Retina (tissue), 1 donor: ENCODE data around the gene GP2.
"Not testable (repeated sequence)": the region's sequence is repeated elsewhere in the genome, so short reads cannot be mapped to it uniquely, and the experiment has no call there.

Experiments
- DNase-seq: peaks from one replicate; pipeline ENCODE4 v3.0.0-alpha.2; 2016

Gene GP2

DNA sequence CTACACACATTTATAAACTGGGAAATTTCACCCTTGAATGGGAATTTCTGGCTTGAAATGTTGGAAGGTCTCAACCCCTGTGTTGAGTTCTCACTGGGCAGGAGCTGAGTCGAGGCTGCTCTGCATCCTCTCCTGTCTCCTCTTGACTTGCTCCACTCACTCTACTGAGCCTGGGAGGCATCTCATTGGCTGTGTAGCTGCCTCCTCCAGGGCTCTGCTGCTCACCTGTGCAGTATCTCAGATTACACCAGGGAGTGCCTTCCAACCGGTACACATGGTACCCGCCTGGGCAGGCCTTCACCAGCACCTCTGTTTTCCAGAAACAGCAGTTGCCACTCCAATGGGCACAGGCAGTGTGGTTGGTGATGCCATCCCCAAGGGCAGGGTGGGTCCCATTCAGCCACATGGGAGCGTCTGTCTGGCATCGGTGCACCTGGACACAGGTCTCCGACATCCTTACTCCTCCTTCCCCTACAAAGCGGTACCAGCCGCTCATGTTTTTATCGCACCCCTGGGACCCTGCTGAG is 3.7 kb downstream of the GP2 start:
- no peak for DNase-seq

DNA sequence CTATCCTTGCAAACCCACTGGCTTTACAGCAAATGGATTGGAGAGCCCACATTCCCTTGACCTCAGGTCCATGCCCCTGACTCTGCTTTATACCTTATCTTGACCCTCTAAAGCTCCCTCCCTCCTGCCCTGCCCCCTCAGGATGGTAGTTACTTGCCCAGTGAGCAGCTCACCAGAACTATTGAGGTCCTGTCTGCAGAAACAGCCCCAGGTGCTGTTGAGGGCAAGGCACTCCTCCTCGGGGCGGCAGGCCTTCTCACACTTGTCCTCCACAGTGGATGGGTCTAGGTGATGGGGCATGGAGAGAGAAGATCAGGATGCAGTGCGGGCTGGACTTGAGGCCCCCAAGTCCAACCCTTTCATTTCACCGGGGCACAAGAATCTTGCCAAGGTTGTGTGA is 4.6 kb downstream of the GP2 start:
- DNase-seq = no peak

DNA sequence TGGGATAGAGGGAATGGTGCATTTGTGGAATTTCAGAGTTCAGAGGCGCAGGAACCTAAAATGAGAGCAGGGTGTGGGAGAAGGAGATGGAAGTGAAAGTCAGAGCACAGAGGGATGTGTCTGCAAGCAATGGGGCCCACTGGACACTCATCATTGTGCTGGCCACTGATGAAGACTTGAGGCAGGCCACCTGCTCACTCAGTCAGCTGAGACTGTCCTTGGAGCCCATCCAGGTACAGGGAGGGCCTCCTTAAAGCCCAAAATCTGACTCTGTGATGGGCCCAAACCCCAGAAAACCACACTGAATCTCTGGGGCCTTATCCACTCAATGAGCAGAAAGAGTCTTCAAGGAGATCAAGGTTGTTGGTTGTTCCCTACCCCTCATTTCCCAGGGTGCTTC is 5.6 kb downstream of the GP2 start:
- DNase-seq = no peak

DNA sequence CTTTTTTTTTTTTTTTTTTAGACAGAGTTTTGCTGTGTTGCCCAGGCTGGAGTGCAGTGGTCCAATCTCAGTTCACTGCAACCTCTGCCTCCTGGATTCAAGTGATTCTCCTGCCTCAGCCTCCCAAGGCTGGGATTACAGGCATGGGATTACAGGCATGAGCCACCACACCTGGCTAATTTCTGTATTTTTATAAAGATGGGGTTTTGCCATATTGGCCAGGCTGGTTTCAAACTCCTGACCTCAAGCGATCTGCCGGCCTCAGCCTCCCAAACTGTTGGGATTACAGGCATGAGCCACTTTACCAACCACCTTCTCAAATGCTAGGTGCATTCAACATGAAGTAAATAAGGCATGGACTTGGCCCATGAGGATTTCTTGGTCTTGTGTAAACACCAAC is 6.3 kb downstream of the GP2 start:
- DNase-seq = not testable (repeated sequence)

DNA sequence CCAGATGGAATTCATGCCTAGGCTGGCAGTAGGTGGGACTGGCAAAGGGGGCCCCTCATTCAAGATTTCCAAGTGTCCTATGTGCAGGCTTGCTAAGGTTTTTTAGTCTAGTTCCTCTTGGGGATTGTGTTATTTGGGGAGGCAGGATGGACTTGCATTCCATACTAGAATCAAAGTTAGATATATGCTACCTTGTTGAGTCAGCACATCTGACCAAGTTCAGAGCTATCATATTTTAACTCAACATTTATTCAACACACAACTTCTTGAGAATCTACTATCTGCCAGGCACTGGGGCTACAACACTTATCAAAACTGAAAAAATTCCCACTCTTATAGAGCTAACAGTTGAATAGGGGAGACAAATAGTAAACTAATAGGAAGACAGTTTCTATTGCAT is 6.7 kb downstream of the GP2 start:
- no peak for DNase-seq

DNA sequence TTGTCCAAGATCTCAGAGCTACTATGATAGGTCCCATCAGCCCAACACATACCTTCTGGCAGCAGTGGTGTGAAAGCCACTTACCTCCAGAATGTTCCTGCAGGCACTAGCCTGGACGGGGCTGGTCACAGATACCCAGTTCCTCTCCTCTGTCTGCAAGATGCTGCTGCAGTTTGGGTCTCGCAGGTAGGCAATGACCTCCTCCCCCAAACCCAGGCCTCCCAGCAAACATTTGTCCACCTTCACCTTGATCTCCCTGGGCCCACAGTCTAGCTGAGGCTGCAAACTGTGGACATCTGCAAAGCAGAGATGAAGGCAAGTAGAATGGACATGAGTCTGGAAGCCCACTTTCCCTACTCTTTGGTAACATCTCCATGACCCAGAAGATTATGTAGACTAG is 7.1 kb downstream of the GP2 start:
- DNase-seq = no peak

DNA sequence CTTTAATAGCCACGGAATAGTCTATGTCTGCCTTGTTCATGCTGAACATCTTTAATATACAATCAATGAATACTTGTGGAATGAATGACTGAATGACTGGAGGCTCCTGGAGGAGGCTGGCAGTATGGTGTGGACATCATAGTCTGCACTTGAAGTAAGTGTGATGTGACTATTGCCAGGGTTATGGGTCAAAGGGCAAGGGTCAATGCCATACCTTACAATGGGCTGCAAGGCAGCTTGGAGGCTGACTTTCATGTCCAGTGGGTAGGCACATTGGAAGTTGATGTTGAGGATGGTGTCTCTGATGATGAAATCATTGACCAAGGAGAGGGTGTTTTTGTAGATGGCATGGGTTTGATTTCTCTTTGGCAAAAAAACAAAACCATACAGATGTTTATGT is 7.9 kb downstream of the GP2 start:
- no peak for DNase-seq

DNA sequence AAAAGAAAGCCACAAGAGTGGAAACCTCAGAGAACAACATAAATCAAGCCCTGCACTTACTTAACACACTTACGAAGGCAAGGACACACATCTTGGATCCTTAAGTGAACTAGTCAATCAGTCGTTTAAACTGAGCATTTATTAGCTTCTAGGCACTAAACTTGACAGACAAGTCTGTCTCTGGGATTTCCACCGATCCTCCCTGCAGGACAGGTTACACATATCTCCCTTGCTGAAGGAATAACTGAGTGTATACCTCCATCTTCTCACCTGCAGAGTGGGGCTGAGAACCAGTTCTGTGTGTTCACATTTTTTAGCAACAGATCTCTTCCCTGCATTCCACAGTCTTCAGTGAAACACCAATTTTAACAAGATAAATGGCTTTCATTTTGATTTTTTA is 8.9 kb downstream of the GP2 start:
- DNase-seq = no peak

DNA sequence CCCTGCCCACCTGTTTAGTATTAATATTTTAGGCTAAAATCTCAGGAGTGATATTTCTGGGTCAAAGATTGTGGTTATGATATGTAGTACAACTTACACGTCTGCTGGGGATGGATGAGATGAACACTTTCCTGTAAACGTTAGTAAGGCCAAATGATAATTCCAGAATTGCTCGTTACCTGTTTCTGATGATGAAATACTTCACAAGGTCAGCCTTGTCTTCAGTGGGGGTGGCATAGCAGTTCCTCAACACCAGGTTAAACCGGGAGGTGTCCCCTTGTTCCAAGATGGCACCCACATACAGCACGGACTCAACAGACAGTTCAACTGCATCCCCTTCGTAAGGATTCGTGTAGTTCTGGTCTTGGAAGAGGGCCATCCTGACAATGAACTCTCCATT is 9.3 kb downstream of the GP2 start:
- no peak for DNase-seq

DNA sequence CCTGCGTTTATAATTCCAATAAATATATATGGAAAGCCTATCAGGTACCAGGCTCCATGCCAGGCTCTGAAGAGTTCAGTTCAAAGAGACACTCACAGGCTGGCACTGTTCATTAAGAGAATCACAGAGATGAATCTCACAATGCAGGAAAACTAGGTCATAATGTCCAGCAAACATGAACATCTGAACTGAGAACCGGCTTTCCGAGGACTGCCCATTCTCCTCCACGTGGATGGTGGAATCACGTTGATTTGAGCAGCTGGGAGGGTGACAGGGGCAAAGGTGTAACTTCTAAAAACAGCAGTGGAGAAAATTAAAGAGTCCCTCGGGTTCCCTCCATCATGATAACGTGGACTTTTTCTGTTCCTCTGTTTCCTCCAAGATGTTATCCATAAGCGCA is 10.2 kb downstream of the GP2 start:
- no peak for DNase-seq

DNA sequence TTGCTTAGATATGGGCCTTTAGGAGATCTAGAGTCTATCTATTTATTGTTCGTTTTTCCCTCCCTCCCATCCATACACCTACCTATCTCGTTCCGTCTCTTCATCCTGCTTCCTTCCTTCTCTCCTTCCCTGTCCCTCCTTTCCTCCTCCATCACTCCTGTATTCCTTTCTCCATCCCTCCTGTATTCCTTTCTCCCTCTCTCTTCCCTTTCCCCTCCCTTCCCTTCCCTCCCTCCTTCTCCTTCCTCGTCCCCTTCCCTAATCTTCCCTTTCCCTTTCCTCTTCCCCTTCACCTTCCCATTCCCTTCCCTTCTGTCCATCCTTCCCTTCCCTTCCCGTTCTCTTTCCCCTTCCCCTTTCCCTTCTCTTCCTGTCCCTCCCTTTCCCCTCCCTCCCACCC is 10.6 kb downstream of the GP2 start:
- DNase-seq = no peak

DNA sequence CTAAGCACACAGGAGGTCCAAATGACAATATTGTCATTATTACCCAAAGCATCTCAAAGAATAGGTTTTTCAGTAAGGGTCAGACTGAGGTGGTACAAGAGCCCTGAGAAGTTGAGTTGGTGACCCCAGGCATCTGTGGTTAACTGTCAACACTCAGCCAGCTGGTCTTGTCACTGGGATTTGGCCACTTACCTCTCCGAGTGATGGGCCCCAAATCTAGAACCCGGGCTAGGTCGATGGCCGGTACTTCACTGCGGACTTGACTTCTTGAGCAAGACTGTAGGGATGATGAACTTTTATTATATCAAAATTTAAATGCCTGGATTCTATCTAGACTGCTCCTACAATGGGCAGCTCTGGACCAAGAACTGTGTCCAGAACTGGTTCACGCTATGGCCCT is 11.5 kb downstream of the GP2 start:
- DNase-seq = no peak

DNA sequence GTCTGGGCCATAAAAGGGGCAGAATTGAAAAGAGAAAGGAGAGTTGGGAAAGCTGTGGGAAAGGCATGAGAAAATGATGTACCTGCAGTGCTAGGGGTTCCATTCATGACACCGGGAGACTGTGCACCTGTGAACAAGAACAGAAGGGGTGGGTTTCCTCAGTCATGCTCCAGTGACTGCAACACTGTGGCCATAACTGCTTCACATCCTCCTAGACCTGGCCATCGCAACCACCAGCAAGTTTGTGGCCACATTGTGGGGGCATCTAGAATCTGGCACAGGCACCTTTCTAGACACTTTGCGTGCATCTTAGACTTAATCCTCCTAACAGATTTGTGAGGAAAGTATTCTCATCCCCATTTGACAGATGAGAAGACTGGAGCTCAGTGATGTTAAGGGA is 12.7 kb downstream of the GP2 start:
- no peak for DNase-seq

DNA sequence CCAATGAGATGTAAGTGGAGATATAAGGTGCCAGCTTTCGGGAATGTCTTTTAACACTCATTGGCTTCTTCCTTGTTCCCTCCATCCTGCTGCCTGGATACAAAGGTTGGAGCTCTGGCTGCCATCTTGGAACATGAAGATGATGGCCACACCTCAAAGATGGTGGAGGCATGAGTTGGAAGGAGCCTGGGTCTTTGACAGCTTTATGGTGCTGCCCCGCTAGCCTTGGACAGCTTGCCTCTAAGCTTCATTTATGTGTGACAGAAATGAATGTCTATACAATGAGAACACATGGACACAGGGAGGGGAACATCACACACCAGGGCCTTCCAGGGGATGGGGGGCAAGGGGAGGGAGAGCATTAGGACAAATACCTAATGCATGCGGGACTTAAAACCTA is 13.6 kb downstream of the GP2 start:
- DNase-seq = no peak

DNA sequence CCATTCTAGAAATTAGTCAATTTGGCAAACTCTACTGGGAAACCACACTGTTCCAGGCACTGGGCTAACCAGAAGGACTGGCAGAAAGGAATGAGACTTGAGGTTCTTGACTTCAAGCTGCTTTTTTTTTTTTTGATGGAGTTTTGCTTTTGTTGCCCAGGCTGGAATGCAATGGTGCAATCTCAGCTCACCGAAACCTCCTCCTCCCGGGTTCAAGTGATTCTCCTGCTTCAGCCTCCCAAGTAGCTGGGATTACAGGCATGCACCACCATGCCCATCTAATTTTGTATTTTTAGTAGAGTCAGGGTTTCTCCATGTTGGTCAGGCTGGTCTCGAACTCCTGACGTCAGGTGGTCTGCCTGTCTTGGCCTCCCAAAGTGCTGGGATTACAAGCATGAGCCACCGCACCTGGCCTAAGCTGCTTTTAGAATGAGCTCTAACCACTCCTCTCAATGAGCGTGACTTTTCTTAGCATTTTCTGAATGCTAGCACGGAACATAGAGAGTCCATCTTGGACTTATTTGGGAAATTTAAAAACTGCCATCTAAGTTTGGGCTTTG is 14.7 kb downstream of the GP2 start:
- not testable (repeated sequence) for DNase-seq

DNA sequence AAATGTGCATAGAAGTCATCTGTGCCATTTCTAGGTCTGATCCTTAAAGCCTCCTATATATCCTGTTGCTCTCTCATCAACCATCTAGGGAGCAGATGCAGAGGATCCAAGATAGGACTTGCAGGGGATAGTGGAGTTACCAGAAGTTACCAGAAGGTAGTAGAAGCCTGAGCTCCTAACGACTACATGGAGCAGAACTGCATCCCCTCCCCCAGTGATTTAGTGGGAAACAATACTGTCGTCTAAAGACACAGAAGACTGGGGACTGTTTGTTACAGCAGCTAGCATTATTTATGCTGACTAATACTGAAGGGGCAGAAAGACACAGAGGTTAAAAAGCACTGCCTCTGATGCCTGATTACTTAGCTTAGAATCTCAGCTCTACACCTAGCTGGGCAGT is 15.8 kb downstream of the GP2 start:
- no peak for DNase-seq

DNA sequence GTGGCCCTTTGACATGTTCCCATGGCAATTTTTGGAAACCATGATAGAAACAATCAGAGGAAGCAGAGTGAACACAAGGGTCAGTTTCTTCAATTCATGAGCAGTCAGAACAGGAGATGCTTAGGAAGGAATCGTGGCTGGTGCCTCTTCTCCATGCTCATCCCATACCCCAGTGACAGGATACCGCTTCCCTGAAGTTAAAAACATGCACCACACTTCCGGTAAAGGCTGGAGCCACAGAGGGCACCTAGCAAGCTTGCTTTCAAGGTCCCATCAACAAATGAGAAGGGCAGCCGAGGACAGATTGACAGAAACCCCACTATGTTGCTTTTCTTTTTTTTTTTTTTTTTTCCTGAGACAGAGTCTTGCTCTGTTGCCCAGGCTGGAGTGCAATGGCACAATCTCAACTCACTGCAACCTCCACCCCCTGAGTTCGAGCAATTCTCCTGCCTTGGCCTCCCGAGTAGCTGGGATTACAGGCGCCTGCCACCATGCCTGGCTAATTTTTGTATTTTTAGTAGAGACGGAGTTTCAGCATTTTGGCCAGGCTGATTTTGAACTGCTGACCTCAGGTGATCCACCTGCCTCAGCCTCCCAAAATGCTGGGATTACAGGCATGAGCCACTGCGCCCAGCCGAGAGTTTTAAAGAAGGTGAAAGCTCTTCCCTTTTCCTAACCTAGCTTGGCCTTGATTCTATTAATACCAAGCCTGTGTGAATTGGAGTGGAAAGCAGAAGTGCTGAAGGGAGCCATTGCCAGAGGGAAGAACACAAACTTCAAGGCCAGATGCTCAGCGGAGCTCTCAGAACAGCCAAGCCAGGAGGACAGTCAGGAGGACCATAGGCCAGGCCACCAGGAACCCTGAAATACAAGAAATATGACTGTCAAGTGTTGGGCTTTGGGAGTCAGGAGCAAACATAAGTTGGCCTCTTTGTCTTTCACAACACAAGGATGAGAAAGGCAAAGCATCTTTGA is 16.6 kb downstream of the GP2 start:
- DNase-seq = no peak

DNA sequence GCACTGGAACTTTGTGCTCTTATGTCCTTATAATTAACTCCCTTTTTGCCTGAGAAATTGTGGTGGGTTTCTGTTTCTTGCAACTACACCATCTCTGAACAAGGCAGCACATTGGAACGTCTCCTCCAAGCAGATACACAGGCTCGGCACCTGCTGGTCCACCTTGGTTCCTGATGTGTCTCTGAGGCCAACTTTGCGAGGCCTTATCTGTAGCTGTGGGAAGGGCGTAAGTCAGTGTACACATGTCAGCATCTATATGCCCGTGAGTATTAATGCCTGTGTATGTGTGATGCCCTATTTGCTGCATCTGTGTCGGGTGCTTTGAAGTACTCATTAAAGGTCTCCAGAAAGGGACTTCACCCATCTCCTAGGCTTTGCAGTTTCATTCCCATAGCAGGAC is 17.5 kb downstream of the GP2 start:
- DNase-seq = no peak

DNA sequence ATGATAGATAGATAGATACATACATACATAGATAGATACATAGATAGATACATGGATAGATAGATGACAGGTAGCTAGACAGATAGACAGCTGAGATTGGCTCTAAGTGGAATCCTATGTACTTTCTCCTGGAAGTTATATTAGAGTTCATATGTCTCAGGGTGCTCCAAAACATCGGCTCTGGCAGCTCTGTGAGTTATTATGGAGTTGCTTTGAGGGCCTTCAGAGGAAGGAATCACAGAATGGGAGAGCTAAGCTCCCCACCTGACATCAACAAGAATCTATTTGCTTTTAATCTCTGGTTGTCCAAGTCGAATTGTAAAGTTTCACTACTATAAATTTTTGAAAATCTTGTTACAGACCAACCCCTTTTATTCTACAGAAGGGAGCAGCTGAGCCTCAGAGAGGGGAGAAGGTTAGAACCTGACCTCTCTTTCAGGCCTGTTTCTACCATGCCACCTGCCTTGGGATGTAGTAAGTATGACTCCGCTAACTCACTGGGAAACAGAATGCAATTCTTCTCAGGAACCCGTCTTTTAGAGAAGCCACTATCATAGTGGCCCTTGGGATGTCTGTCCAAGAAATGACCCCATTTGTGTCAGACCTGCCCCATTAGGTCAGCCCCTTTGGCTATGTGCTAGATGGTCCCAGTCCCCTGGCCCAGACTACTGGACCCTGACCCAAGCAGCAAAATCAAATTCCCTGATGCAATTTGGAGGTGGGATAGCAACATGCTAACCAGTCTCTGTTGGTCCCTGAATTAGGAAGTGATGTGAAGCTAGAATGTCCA is 18.3 kb downstream of the GP2 start:
- DNase-seq = no peak

DNA sequence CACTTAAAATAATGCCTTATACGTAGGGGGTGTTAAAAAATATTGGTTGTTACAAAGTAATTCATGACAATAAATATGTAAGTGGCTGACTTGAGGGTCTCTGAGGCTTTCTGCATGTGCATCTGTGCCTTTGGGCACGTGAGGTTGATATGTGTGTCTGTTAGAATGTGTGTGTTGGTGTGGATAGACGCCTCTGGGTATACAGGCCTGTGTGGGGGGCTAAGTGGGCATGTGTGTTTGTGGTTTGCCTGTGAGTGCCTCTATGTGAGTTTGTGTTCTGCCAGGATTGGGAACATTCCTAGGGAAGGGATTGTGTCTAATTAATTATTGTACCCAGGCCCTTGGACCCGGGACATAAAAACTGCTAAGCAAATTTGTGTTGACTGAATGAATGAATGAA is 19.0 kb downstream of the GP2 start:
- DNase-seq = no peak

DNA sequence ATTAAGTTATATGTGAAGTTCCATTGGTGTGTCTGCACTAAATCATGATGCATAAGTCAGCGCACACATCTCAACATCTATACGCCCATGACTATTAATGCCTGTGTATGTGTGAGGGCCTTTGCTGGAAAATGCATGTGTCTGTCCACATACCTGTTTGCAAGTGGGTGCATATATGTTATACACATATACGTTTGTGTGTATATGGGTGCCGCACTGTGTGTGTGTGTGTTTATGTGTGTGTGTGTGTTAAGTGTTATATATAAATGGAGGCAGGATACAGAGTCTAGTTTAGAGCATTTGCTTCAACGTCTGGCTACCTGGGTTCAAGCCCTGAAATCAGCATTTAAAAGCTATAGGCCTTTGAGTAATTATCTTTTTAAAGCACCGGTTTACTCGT is 19.5 kb downstream of the GP2 start:
- no peak for DNase-seq

DNA sequence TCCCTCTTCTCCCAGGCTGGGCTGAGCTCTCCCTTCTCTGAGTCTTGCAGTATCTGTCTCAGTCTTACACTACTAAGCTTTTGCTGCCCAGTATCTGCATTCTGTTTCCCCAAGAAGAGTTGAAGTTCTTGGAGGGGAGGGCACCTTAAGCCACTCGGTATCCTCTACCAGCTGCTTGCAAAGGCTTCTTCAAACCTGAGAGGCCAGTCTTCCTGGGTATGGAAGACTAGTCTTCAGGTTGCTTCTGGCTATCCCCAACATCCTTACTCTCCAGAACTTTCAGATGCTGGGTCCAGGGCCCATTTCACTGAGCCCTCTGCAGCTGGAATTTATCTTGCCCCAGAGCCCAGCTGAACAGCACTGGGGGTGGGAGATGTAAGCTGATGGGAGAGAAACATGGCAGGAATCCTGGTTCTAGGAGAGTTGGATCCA is 20.1 kb downstream of the GP2 start:
- no peak for DNase-seq

DNA sequence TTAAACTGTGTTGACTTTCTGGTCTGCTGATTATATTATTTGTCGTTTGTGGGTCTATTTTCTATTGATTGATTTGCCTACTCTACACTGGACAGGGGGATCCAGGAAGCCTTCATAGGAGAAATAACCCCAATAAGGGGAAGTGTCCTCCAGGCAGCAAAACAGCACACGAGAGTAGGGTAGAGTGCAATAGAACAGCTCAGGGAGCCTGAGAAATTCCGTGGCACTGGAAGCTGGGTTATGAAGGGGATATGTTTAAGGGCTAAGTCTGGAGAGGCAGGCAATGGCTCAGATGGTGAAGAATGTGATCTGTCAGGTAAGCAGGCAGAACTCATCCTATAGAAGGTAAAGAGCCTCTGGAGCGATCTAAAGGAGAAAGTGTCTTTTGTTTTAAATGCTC is 20.9 kb downstream of the GP2 start:
- DNase-seq = no peak

DNA sequence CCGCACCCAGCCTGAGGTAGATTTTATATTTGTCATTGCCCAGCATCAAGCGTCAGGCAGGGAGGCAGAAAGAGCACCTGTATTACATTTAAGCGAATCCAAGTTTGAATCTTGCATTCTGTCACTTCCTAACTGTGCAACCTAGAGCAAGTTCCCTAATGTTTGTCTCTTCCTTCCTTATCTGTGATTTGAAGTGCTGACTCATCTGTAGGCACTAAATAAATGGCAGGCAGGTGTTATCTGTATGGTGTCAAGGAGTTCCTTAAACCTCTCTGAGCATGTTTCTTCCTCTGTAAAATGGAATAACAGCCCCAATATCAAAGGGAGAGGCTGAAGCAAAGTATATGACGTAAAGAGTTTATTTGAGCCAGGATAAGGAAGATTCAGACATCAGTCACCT is 24.3 kb downstream of the GP2 start:
- DNase-seq = no peak
